ENCODE results near the gene PIAS4. TPM values are rescaled to one million over a fixed set of nuclear protein-coding genes. Genes with fewer than 3 reads are reported as not detected.
"Not testable (repeated sequence)": the region's sequence is repeated elsewhere in the genome, so short reads cannot be mapped to it uniquely, and the experiment has no call there.

Gene PIAS4, protein sequence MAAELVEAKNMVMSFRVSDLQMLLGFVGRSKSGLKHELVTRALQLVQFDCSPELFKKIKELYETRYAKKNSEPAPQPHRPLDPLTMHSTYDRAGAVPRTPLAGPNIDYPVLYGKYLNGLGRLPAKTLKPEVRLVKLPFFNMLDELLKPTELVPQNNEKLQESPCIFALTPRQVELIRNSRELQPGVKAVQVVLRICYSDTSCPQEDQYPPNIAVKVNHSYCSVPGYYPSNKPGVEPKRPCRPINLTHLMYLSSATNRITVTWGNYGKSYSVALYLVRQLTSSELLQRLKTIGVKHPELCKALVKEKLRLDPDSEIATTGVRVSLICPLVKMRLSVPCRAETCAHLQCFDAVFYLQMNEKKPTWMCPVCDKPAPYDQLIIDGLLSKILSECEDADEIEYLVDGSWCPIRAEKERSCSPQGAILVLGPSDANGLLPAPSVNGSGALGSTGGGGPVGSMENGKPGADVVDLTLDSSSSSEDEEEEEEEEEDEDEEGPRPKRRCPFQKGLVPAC
- total RNA-seq = 10 to 100 TPM; 32.8 to 39.1 TPM

GRCh38 chr19:4007021-4007835 lies at the start of gene PIAS4:
TSS of gene PIAS4 (plus strand) at chr19:4007736. CDS start at chr19:4007761, 25 bp downstream.
- H3K36me3 Mint-ChIP-seq (ENCODE audit: low read depth) = peaks cover 7% of the 10 kb centered on the region

GRCh38 chr19:3958836-3959765 lies 48.4 kb upstream of the PIAS4 start:
- H3K36me3 Mint-ChIP-seq (ENCODE audit: low read depth) = peaks cover 57% of the 10 kb centered on the region
- no peak overlapping the region for H3K4me3 Mint-ChIP-seq
- no peak overlapping the region for H3K27ac Mint-ChIP-seq
- H3K9me3 Mint-ChIP-seq = no peaks in the 10 kb centered on the region
- no peaks in the 10 kb centered on the region for H3K27me3 Mint-ChIP-seq
- ATAC-seq (replicated peaks) = no peak
- H3K4me1 Mint-ChIP-seq = no peaks in the 10 kb centered on the region

More at GRCh38 chr19:4007021-4007835, at the start of gene PIAS4:
- H3K27me3 Mint-ChIP-seq = no peaks in the 10 kb centered on the region
- ATAC-seq (replicated peaks) = peak; percentile 95
- peak within 1 kb of the TSS; percentile 93 for H3K27ac Mint-ChIP-seq
- peaks cover 8% of the 10 kb centered on the region for H3K4me1 Mint-ChIP-seq
- peak within 1 kb of the TSS; percentile 85 for H3K4me3 Mint-ChIP-seq
- H3K9me3 Mint-ChIP-seq = no peaks in the 10 kb centered on the region

GRCh38 chr19:3959766-3960131 lies 47.8 kb upstream of the PIAS4 start:
- no peaks in the 10 kb centered on the region for H3K9me3 Mint-ChIP-seq
- no peak overlapping the region for H3K27ac Mint-ChIP-seq
- H3K27me3 Mint-ChIP-seq = no peaks in the 10 kb centered on the region
- no peaks in the 10 kb centered on the region for H3K4me1 Mint-ChIP-seq
- H3K36me3 Mint-ChIP-seq (ENCODE audit: low read depth) = peaks cover 60% of the 10 kb centered on the region
- ATAC-seq (replicated peaks) = no peak
- no peak overlapping the region for H3K4me3 Mint-ChIP-seq

GRCh38 chr19:3961007-3961406 lies 46.5 kb upstream of the PIAS4 start:
- H3K4me1 Mint-ChIP-seq = no peaks in the 10 kb centered on the region
- no peak for ATAC-seq (replicated peaks)
- H3K27me3 Mint-ChIP-seq = no peaks in the 10 kb centered on the region
- H3K27ac Mint-ChIP-seq = no peak overlapping the region
- peaks cover 73% of the 10 kb centered on the region for H3K36me3 Mint-ChIP-seq (ENCODE audit: low read depth)
- H3K9me3 Mint-ChIP-seq = no peaks in the 10 kb centered on the region
- no peak overlapping the region for H3K4me3 Mint-ChIP-seq

- no peak overlapping the region for H3K4me3 Mint-ChIP-seq
- H3K36me3 Mint-ChIP-seq (ENCODE audit: low read depth) = peaks cover 84% of the 10 kb centered on the region
- no peaks in the 10 kb centered on the region for H3K27me3 Mint-ChIP-seq
- no peak overlapping the region for H3K27ac Mint-ChIP-seq
- H3K9me3 Mint-ChIP-seq = no peaks in the 10 kb centered on the region
- no peaks in the 10 kb centered on the region for H3K4me1 Mint-ChIP-seq
- ATAC-seq (replicated peaks) = no peak
Measured at GRCh38 chr19:3963458-3964255, 43.9 kb upstream of the PIAS4 start.

DNA sequence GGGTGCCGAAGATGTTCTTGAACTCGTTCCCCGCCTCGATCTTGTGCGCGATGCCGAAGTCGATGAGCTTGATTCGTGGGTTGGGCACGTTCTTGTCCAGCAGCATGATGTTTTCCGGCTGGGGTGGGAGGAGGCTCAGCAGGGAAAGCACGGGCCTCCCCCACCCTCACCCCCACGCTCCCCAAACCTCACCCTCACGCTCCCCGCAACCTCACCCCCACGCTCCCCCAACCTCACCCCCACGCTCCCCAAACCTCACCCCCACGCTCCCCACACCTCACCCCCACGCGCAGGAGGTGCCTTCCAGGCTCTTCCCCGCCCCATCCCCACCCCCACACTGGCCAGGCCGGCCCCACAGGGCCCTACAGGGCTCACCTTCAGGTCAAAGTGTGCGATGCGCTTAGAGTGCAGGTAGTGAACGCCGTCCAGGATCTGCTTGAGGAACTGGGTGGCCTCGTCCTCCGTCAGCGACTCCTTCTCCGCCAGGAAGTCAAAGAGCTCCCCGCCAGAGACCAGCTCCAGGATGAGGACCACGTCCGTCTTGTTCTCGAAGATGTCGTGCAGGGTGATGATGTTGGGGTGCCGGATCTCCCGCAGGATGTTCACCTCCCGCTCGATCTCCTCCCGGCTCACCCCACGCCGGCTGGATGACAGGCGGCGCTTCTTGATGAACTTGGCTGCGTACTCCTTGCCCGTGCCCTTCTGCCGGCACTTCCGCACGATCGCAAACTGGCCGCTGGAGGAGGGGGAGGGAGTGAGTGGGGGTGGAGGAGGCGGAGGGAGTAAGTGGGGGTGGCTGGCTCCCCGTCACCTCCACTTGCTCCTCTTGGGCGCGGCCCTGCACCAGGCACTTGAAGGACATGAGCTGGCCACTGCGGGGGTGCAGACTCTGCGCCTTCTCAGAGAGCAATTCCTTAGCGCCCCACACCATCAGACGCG lies 43.0 kb upstream of the PIAS4 start:
- no peak for ATAC-seq (replicated peaks)
- peaks cover 89% of the 10 kb centered on the region for H3K36me3 Mint-ChIP-seq (ENCODE audit: low read depth)
- H3K9me3 Mint-ChIP-seq = no peaks in the 10 kb centered on the region
- peaks cover 2% of the 10 kb centered on the region for H3K4me1 Mint-ChIP-seq
- no peak overlapping the region for H3K27ac Mint-ChIP-seq
- H3K27me3 Mint-ChIP-seq = no peaks in the 10 kb centered on the region
- H3K4me3 Mint-ChIP-seq = no peak overlapping the region

DNA sequence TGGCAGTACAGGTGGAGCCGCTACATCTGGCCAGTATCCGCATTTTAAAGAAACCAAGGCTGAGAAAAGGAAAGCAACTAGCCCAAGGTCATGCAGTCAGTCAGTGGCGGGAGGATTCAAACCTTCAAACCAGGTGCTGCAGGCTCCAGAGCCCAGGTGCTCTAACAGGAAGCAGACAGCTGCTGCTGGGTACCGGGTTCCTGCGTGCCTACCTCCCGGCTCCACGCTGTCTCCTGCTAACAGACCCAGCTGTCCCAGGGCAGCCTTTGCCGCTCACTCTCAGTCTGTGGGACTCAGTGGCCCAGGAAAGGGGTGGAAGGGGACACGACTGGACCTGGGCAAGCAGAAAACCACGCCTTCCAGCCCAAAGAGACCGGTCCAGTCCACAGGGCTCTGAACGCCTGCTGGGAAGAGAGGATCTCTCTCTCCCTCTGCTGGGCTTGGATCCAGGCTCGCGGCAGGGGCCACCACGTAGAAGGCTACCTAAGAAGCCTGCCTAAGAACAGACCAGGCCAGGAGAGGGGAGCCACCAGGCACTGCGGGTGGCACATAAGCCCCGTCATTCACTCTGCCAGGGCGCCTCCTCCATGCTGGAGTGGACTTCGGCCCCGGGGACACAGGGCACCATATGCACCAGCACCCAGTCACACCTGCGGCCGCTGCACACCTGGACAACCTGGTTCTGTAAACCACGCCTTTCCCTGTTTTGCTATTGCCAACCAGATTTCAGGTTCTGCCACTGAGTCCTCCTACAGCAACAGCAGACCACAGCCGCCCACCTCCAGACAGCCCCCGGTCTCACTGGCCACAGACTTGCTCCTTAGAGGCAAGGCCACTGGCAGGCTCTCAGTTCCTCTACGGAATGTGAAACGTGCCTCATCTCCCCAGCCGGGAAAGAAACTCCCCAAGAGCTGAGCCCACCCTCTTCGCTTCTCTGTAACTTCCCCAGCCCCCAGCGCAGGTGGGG lies 41.2 kb upstream of the PIAS4 start:
- no peaks in the 10 kb centered on the region for H3K9me3 Mint-ChIP-seq
- no peak for ATAC-seq (replicated peaks)
- no peak overlapping the region for H3K27ac Mint-ChIP-seq
- peaks cover 11% of the 10 kb centered on the region for H3K4me1 Mint-ChIP-seq
- peaks cover 82% of the 10 kb centered on the region for H3K36me3 Mint-ChIP-seq (ENCODE audit: low read depth)
- no peaks in the 10 kb centered on the region for H3K27me3 Mint-ChIP-seq
- no peak overlapping the region for H3K4me3 Mint-ChIP-seq

GRCh38 chr19:3967983-3968382 lies 39.6 kb upstream of the PIAS4 start:
- H3K4me3 Mint-ChIP-seq; H3K9me3 Mint-ChIP-seq; H3K27ac Mint-ChIP-seq; H3K27me3 Mint-ChIP-seq; ATAC-seq (replicated peaks): not testable (repeated sequence)
- H3K36me3 Mint-ChIP-seq (ENCODE audit: low read depth) = peaks cover 66% of the 10 kb centered on the region
- peaks cover 11% of the 10 kb centered on the region for H3K4me1 Mint-ChIP-seq

- ATAC-seq (replicated peaks) = no peak
- Mint-ChIP-seq H3K36me3 (ENCODE audit: low read depth) (peaks cover 58% of the 10 kb centered on the region), H3K4me3 (peak overlapping the region; percentile 92), H3K4me1 (peaks cover 11% of the 10 kb centered on the region), H3K27me3 (no peaks in the 10 kb centered on the region), H3K9me3 (no peaks in the 10 kb centered on the region), H3K27ac (peak overlapping the region; percentile 95)
Measured at GRCh38 chr19:3968556-3969434, 38.7 kb upstream of the PIAS4 start.

- Mint-ChIP-seq H3K36me3 (ENCODE audit: low read depth) (peaks cover 55% of the 10 kb centered on the region), H3K4me1 (peaks cover 11% of the 10 kb centered on the region), H3K4me3 (peak overlapping the region; percentile 92), H3K9me3 (no peaks in the 10 kb centered on the region), H3K27me3 (no peaks in the 10 kb centered on the region), H3K27ac (peak overlapping the region; percentile 95)
- no peak for ATAC-seq (replicated peaks)
Measured at GRCh38 chr19:3969435-3970312, 37.9 kb upstream of the PIAS4 start.
